Measurements from ENCODE around the gene SCP2D1. TPM values are rescaled to one million over a fixed set of nuclear protein-coding genes. Genes with fewer than 3 reads are reported as not detected.
A peak's percentile ranks its signal among the peaks of the same experiment; 100 is the strongest.
"Not testable (repeated sequence)": the region's sequence is repeated elsewhere in the genome, so short reads cannot be mapped to it uniquely, and the experiment has no call there.

The SCP2D1 gene
- total RNA-seq: not detected
- long read RNA-seq: 0 reads

DNA sequence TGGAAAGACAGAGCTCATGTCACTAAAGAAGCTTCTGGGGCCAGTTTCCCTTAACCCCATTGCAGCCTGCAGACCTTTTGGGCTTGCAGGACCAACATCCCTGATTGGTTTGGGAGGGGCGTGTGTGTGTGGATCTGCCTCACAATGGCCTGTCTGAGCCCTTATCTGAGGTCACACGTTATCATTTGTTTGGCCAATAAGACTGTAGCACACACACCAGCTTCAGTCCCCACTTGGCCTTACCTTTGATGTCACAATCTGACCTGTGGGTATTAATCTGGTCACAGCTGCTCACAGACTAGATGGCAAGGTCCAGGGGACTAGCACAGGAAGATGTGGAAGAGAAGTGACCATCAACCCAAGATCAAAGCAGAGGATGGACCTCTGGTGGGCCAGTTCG is at the start of gene SCP2D1:
SCP2D1 (plus strand) TSS at position 301 of the 400 bp plus-strand sequence; CDS start at position 334, 33 bp downstream.
- intact Hi-C loops (cut with DNase I): no loop called here
- no peak for DNase-seq (ENCODE audit: missing footprints)

DNA sequence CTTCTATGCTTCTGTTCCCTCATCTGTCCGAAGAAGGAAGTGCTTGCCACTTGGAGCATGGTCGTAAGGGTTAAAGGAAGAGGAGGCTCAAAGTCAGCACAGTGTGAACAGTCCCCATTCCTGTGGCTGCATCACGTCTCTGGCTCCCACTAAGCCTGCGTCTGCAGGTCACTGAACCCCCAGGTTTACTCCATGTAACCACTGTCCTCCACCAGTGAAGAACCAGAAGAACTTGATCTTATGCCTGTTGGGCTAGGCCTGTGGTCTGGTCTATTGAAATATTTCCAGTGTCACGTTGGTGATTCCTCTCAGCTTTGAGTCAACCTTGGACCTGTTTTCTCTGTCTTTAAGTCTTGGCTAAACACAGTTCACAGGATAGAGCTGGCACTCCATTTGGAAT is 45.9 kb upstream of the SCP2D1 start:
- intact Hi-C loops (cut with DNase I): no loop called here
- ATAC-seq (no peak), DNase-seq (ENCODE audit: missing footprints) (no peak)

More for the DNA sequence above, at the start of gene SCP2D1:
- ATAC-seq: no peak

DNA sequence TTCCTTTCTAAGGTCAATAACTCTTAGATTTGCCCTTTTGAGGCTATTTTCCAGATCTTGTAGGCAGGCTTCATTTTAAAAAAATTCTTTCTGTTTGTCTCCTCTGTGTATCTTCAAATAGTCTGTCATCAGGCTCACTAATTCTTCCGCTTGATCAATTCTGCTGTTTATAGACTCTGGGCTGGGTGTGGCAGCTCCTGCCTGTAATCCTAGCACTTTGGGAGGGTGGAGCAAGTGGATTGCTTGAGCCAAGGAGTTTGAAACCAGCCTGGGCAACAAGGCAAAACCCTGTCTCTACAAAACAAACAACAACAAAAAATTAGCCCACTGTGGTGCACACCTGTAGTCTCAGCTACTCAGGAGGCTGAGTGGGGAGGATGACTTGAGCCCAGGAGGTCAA is 40.0 kb upstream of the SCP2D1 start:
- intact Hi-C loops (cut with DNase I): no loop called here
- no peak for ATAC-seq
- DNase-seq (ENCODE audit: missing footprints): no peak

DNA sequence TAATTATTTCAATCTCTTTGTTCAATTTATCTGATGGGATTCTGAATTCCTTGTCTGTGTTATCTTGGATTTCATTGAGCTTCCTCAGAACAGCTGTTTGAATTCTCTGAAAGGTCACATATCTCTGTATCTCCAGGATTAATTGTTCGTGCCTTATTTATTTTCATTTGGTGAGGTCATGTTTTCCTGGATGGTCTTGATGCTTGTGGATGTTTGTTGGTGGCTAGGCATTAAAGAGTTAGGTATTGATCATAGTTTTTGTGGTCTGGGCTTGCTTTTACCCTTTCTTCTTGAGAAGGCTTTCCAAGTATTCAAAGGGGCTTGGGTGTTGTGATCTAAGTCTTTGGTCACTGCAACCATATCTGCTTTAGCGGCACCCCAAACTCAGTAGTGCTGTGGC is 39.4 kb upstream of the SCP2D1 start:
- DNase-seq (ENCODE audit: missing footprints) (no peak), ATAC-seq (no peak)
- intact Hi-C loops (cut with DNase I): no loop called here

DNA sequence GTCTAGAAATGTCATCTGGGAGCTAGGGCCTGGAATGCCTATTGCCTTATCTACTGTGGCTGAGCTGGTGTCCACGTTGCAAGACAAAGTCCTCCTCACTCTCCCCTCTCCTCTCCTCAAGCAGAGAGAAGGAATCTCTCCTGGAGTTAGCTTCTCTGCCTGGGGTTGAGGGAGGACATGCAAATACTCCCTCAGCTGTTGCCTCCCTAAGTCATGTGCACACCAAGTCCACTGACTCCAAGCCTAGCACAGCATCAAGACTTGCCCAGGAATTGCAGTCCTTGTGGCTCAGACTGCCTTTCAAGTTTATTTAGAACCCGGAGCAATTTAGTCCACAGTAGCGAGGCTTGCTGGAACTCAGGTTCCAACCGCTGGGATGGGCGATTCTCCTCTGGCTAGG is 38.0 kb upstream of the SCP2D1 start:
- no peak for ATAC-seq
- intact Hi-C loops (cut with DNase I): no loop called here
- no peak for DNase-seq (ENCODE audit: missing footprints)

DNA sequence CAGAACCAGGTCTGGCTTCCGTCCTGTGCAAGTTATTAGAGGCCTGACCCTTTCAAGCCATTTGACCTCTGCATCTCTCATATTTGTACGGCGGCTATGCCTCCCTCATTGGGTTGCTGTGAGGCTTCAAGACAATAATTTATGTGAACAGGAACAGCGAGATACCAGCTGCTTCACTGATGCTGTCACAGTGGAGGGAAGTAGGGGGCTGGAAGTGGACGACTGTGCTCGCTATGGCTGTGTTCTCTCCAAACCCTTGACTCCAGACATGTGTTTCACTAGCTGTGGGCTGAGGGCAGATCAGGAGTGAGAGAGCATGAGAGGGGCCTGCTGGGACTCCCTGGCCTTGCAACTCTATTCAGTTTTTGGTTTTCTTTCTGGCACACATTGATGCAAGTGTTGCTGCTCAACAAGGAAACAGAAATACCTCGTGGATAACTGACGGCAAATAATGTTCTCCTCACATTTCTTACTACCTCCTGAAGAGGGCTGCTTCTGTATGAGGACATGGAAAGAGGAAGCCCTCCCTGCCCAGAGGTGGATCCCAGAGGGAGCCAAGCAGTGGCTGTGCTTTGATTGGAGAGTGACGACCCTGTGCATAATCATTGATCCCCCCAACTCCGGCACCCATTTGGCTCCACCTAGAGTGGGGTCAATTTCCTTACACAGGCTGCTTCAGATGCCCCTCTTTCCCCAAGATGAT is 34.7 kb upstream of the SCP2D1 start:
- ATAC-seq: no peak
- intact Hi-C loops (cut with DNase I): no loop called here

DNA sequence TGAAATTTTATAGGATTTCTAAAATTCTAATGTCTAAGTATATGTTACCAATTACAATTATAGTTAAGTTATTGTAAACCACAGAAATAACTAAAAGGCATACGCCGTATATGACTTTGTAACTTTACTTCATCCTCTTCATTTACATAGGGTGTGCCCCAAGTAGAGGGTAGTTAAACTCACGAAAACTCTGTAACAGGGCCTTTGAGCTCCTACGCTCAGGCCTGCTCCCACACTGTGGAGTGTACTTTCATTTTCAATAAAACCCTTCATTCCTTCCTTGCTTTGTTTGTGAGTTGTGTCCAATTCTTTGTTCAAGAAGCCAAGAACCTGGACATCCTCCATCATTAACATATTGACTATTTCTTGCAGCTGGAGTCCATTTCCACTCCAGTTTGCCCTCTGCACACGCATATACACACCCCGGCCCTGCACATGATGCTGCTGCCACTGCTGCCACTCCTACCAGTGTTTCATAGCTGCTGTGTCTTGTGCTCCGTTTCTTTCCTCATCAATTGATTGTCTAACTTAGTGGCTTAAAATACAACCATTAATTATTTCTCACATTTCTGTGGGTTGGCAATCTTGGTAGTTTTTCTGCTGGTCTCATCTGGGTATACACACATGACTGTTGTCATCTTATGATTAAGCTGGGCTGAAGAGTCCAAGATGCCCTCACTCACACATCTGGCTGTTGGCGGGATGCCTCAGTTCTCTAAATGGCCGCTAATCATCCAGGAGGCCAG is 33.0 kb upstream of the SCP2D1 start:
- intact Hi-C loops (cut with DNase I): no loop called here
- DNase-seq (ENCODE audit: missing footprints) (no peak), ATAC-seq (no peak)

More for the DNA sequence above, 34.7 kb upstream of the SCP2D1 start:
- DNase-seq (ENCODE audit: missing footprints): no peak

DNA sequence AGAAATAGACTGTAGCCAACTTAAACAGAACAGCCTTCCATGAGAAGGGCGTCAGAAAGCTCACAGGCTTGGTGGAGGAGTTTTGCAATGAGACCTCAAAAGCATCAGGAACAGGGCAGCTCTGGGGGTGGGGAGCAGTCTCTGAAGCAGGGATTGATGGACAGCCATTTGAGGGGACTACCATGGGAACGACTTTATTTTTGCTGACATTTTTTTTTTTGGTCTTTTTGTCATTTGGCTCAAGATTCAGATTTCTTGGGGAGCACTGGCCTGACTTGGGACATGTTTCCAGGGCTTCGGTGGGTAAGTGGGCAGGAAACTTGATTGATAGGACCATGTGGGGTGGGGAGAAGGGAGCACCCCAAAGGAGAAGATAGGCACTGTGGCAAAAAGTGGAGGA is 32.1 kb upstream of the SCP2D1 start:
- ATAC-seq (no peak), DNase-seq (ENCODE audit: missing footprints) (no peak)
- intact Hi-C loops (cut with DNase I): no loop called here

DNA sequence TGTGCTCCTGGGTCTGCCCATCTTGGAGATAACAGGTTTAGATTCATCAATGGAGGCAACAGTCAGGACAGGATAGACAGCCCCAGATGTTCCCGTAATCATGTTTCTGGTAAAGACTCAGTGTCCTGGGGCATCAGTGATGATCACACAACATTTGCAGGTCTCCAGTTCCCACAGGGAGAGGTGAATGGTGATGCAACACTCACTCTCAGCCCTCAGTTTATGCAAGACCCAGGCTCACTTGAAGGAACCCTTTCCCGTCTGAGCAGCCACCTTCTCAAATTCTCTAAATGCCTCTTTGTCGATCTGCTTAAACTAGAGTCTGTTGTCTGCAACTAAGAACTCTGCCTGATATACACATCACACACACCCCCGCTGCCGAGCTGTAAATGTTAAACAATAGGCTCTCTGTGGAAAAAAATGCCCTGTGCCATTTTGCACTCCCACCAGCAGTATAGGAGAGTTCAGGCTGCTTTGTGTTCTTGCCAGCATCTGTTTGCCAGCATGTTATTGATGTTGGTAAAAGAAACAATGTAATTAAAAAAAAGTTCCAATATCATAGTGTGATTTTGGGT is 30.1 kb upstream of the SCP2D1 start:
- ATAC-seq: no peak
- DNase-seq (ENCODE audit: missing footprints): no peak
- intact Hi-C loops (cut with DNase I): no loop called here

DNA sequence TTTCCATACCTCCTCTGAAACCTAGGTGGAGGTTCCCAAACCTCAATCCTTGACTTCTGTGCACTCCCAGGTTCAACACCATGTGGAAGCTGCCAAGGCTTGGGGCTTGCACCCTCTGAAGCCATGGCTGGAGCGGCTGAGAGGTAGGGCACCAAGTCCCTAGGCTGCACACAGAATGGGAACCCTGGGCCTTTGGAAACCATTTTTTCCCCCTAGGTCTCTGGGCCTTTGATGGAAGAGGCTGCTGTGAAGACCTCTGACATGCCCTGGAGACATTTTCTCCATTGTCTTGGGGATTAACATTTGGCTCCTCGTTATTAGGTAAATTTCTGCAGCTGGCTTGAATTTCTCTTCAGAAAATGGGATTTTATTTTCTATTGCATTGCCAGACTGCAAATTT is 26.5 kb upstream of the SCP2D1 start:
- DNase-seq (ENCODE audit: missing footprints); intact Hi-C loops (cut with DNase I); ATAC-seq: not testable (repeated sequence)

DNA sequence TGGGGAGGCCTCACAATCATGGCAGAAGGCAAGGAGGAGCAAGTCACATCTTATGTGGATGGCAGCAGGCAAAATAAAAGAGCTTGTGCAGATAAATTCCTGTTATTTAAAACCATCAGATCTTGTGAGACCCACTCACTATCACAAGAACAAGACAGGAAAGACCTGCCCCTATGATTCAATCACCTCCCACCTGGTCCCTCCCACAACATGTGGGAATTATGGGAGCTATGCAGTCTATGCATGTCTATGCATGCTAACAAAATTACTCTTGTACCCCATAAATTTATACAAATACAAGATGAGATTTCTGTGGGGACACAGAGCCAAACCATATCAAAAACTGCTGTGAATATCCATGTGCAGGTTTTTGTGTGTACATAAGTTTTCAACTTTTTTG is 25.6 kb upstream of the SCP2D1 start:
- intact Hi-C loops (cut with DNase I): no loop called here
- DNase-seq (ENCODE audit: missing footprints): no peak
- ATAC-seq: no peak

DNA sequence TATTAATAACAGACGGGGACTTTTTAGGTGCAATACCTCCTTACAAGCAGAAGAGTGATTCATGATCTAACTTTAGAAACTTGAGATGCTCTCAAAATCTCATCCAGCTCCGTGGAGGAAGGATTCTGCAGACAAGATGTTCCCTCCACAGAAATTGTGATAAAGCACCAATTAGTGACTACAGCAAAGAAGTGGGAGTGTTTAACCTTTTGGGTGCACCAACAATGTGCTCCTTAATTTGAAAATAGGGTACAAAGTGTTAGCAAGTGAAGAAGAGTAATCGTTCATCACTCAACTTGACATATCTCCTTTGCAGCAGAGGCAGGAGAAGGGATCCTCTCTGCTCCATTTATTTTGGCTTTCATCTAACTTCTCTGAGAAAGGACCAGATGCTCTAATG is 22.8 kb upstream of the SCP2D1 start:
- DNase-seq (ENCODE audit: missing footprints) (no peak), ATAC-seq (no peak)
- intact Hi-C loops (cut with DNase I): loop anchor here (10.0 kb wide), 2 partner anchors 156 to 206 kb away; partner anchors contain the start of gene DTD1

DNA sequence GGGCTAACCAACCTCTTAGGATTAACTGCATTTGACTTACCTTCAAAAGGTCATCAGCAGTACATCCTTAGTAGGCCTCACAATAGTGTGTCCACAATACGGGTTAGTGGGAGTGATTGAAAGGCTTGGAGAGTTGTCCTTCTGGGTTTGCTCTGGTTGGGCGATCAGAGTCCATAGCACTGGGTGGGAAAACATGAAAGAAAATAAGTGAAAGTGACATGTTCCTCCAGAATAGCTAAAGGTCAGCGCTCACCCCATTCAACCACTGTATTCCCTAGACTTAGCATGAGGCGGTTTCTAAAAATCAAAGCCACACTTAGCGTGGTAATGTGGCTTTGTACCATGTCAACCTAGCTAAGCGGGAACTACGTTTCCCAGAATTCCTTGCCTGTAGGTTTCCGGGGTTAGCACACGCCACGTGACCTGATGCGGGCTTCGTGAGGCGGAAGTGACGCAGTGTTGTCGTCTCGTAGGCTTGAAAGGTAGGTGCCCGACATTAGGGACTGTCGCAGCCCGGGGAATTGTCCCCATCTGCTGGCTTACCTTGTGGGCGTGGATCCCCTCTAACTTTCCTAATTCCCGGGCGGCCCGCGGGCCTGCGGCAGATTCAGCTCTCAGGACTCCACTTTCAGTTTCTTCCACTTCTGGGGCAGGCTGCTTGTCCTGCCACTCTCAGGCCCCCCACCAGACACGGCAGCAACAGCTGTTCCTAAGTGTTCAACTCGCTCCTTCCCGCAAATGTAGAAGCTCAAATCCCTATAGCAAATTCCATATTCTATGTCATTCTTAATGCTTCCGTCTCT is 19.8 kb upstream of the SCP2D1 start:
- peak; percentile 99 for ATAC-seq
- peak; percentile 95 for DNase-seq (ENCODE audit: missing footprints)
- intact Hi-C loops (cut with DNase I): loop anchor here (10.0 kb wide), 2 partner anchors 159 to 209 kb away; partner anchors contain the start of gene DTD1

DNA sequence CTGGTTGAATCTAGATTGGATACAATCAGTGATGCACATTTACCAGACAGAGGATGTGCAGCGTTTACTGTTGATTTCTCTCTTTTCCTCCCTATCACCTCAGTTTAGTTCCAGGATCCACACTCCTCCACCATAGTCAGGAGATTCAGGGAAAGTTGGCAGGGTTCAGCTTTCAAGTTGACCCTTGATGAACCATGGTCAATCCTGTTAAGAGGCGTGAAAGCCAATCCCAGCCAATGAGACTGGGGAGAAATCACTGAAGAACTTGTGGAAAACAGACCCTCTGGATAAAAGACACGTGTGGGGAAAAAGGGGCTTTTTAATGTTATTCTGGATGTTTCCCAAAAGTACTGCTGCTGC is 19.2 kb upstream of the SCP2D1 start:
- ATAC-seq: no peak
- DNase-seq (ENCODE audit: missing footprints): no peak
- intact Hi-C loops (cut with DNase I): loop anchor here (10.0 kb wide), 2 partner anchors 160 to 210 kb away; partner anchors contain the start of gene DTD1

DNA sequence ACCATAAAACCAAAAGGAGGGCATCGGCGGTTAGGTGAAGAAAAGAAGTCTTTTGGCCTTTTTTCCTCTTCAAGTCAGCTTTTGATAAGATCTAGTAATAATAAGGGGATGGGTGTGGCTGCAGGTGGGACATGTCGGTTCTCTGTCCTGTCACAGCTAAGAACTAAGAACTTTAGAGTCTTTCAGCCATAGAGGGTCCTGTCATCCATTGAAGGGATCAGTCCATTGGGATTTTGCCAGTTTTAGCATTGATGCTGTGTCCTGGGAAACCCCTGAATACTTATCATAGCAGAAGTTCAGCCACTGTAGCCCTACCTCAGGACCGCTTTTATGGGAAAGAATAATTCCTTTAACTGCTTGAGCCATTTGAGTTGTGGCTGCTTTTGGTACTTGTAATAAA is 18.2 kb upstream of the SCP2D1 start:
- DNase-seq (ENCODE audit: missing footprints) (no peak), ATAC-seq (no peak)
- intact Hi-C loops (cut with DNase I): loop anchor here (10.0 kb wide), 2 partner anchors 161 to 211 kb away; partner anchors contain the start of gene DTD1

DNA sequence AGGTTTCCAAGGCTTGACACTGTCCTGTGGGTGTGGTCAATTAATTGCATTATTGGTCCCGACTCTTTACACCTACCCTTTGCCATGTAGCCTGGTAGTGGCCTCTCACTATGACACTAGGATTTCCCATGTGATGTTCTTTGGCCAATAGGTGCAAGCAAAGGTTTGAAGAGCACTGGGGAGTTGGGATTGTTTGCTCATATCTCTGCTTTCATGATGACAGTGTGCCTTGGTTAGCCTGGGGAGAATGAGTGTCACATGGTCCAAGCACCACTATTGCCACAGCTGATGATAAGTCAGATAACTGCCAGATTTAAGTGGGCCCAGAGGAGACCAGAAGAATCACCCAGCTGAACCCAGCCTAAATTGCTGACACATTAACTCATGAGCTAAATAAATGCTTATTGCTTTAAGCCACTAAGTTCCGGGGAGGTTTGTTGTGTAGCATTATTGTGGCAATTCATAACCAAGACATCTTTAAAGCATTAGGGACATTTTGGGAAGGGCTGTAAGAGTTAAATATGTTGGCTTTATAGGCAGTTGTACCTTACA is 17.2 kb upstream of the SCP2D1 start:
- intact Hi-C loops (cut with DNase I): loop anchor here (10.0 kb wide), 2 partner anchors 162 to 212 kb away; partner anchors contain the start of gene DTD1
- DNase-seq (ENCODE audit: missing footprints) (no peak), ATAC-seq (no peak)

DNA sequence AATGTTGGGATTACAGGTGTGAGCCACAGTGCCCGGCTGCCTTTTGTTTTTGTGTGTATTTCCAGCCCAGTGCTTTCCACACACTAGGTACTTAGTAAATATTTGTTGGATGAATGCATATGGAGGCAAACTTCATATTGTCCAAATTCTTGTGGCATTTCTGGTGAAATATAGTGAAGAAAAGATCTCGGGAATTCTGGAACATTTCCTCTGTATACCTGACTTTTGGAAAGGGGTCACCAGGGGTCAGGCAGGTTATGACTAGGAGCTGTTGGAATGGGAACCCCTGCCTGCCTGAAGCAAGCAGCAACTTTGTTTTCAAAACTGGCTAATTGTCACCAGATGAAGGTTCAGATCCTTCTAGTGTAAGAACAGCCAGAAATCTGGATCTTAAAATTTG is 12.1 kb upstream of the SCP2D1 start:
- DNase-seq (ENCODE audit: missing footprints) (no peak), ATAC-seq (no peak)
- intact Hi-C loops (cut with DNase I): no loop called here

DNA sequence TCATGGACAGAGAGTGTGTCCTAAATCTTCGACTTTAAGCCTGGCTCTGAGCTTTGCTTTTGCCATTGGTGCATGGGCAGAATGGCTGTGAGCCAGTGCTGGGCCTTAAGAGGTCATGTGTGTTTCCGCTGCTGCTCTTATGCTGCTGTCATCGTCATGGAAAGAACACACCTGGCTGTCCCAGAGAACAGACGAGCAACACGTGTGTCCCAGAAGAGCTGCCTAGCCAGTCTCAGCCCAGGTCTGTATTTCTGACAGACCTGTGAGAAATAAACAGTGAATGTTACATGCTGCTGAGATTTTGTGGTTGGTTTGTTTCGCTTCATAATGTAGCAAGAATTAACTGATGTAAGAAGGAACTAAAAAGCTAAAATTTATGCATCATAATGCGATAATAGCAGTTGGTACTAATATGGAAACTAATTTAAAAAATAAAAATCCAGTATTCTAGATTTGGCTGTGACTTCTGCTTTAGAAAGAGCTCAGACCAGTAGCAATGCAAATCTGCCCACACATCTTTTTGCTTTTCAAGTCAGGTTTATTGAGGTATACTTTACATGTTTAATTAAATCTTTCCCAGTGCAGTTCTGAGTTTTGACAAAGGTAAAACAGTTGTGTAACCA is 11.5 kb upstream of the SCP2D1 start:
- ATAC-seq (no peak), DNase-seq (ENCODE audit: missing footprints) (no peak)
- intact Hi-C loops (cut with DNase I): no loop called here

Data from Right ventricle myocardium inferior (tissue), 1 donor.